K562 (cell line): ENCODE data around the gene OXNAD1. TPM values are rescaled to one million over a fixed set of nuclear protein-coding genes. Genes with fewer than 3 reads are reported as not detected.

Source experiments
- ATAC-seq: fragments of 200-7000 bp; cut with Tn5 transposase; 3 replicates; pipeline ENCODE4 v1.9.1; 2020; ENCODE audit warnings: moderate library complexity
- BruUV-seq: library from RNA; stranded (reverse); fragments of 400-500 nt; replicated peaks from 2 replicates; lab custom pipeline; 2021; lab: Mats Ljungman, UMichigan
- CTCF ChIA-PET: fragments of 300-600 bp; formaldehyde crosslinking; extraction: SDS; loops from one replicate; lab custom pipeline; 2021; ENCODE audit warnings: low intra/inter-chr PET ratio; lab: Yijun Ruan, JAX
- POLR2A ChIA-PET: fragments of 300-600, 350-650 bp; sonication (Branson Sonifier 250); formaldehyde crosslinking; extraction: SDS; loops from one replicate; lab custom pipeline; 2021; ENCODE audit warnings: antibody characterized with exemption, inconsistent platforms; lab: Yijun Ruan, JAX
- DNase-seq, 4 experiments: peaks; one replicate each; pipeline versions ENCODE4 v3.0.0 to v3.0.0-alpha.2; 2011 to 2018; ENCODE audit warnings: low spot score in 3 of 4, mixed read lengths in 3 of 4; ENCODE audit errors: extremely low read depth in 1 of 4
- FAIRE-seq: peaks from 2 replicates; lab custom pipeline; 2011; peaks lifted over from hg19 to GRCh38; lab: Jason Lieb, UNC
- H2AFZ ChIP-seq: 2 replicates; pipeline ENCODE4 v1.6.0; 2011; ENCODE audit warnings: low read depth, low read length, control low read depth, inconsistent platforms
- H3K27ac ChIP-seq: fragments of 200-600 bp; 3 replicates; pipeline ENCODE4 v1.8.0; 2011; ENCODE audit warnings: low read depth, mild to moderate bottlenecking, control low read depth, inconsistent platforms, low read length, moderate library complexity, mixed read lengths; ENCODE audit errors: extremely low read depth
- H3K27me3 ChIP-seq, 2 experiments: fragments of 300-600 bp in 1 of 2; 2 replicates in 1 of 2; 3 replicates in 1 of 2; pipeline versions ENCODE4 v1.6.0 to v1.8.0; 2011; ENCODE audit warnings: inconsistent platforms in 2 of 2, low read length in 2 of 2, mild to moderate bottlenecking in 1 of 2, mixed read lengths in 1 of 2, moderate library complexity in 1 of 2; ENCODE audit not compliant: control insufficient read depth in 2 of 2, insufficient read depth in 2 of 2
- H3K36me3 ChIP-seq: fragments of 300-600 bp; 3 replicates; pipeline ENCODE4 v1.8.0; 2011; ENCODE audit warnings: mild to moderate bottlenecking, low read length, inconsistent platforms; ENCODE audit not compliant: control insufficient read depth, insufficient read depth
- H3K4me1 ChIP-seq, 2 experiments: fragments of 200-600 bp in 1 of 2; replicated peaks in 1 of 2; 2 replicates in 1 of 2; 3 replicates in 1 of 2; pipeline versions ENCODE4 v1.5.1 to v1.8.0; 2011; ENCODE audit warnings: inconsistent platforms in 2 of 2, low read length in 2 of 2, mild to moderate bottlenecking in 1 of 2, mixed read lengths in 1 of 2, moderate library complexity in 1 of 2; ENCODE audit not compliant: control insufficient read depth in 2 of 2, insufficient read depth in 2 of 2
- H3K4me2 ChIP-seq: 2 replicates; pipeline ENCODE4 v1.6.1; 2011; ENCODE audit warnings: low read length, control low read depth, inconsistent platforms, mixed read lengths; ENCODE audit not compliant: insufficient read depth
- H3K4me3 ChIP-seq: fragments of 200-600 bp; sonication (generic), shearing (Covaris generic); 2 replicates; pipeline ENCODE4 v1.5.1; 2016; ENCODE audit warnings: control low read depth, inconsistent platforms
- H3K79me2 ChIP-seq: fragments of 200-600 bp; 3 replicates; pipeline ENCODE4 v1.8.0; 2011; ENCODE audit warnings: low read length, inconsistent platforms; ENCODE audit not compliant: control insufficient read depth, insufficient read depth
- H3K9ac ChIP-seq, 2 experiments: 2 replicates each; pipeline versions ENCODE4 v1.6.0 to v1.6.1; 2011; ENCODE audit warnings: low read depth in 2 of 2, low read length in 2 of 2, control low read depth in 1 of 2, inconsistent platforms in 1 of 2, mild to moderate bottlenecking in 1 of 2, mixed read lengths in 1 of 2; ENCODE audit not compliant: insufficient read depth in 1 of 2
- H3K9me1 ChIP-seq: one replicate; pipeline ENCODE4 v1.6.0; 2011; ENCODE audit warnings: inconsistent platforms, mild to moderate bottlenecking, low read length, moderate library complexity; ENCODE audit not compliant: control insufficient read depth, insufficient read depth
- H3K9me3 ChIP-seq: replicated peaks from 2 replicates; pipeline ENCODE4 v1.5.1; 2011; ENCODE audit warnings: low read depth, low read length, inconsistent platforms; ENCODE audit not compliant: control insufficient read depth, insufficient read depth
- H4K20me1 ChIP-seq: replicated peaks from 2 replicates; pipeline ENCODE4 v1.6.1; 2011; ENCODE audit warnings: low read length, inconsistent platforms, mixed read lengths; ENCODE audit not compliant: control insufficient read depth, insufficient read depth
- CHD2 ChIP-seq: IDR thresholded peaks from 2 replicates; pipeline ENCODE4 v1.6.1; 2011; ENCODE audit warnings: low read depth, low read length
- ELF4 ChIP-seq: fragments of 450-650 bp; formaldehyde crosslinking; IDR thresholded peaks from 2 replicates; pipeline ENCODE4 v1.4.0; 2022; ENCODE audit warnings: missing genetic modification characterization
- FOXA3 ChIP-seq, 2 experiments: fragments of 450-650 bp in 1 of 2; sonication (generic) in 1 of 2; formaldehyde crosslinking; IDR thresholded peaks in 1 of 2; conservative IDR thresholded peaks in 1 of 2; 2 replicates each; pipeline versions ENCODE4 v1.4.0 to v1.8.0; 2020 to 2022; ENCODE audit warnings: mild to moderate bottlenecking in 2 of 2, missing genetic modification reagents in 1 of 2
- FOXO4 ChIP-seq: fragments of 450-650 bp; formaldehyde crosslinking; IDR thresholded peaks from 2 replicates; pipeline ENCODE4 v1.4.0; 2020; ENCODE audit warnings: mild to moderate bottlenecking, moderate library complexity
- HDAC1 ChIP-seq, 2 experiments: fragments of 450-650 bp; IDR thresholded peaks; 2 replicates each; pipeline ENCODE4 v1.6.1; 2016 to 2017; ENCODE audit warnings: inconsistent platforms in 1 of 2, mild to moderate bottlenecking in 1 of 2, moderate library complexity in 1 of 2
- MEF2A ChIP-seq: IDR thresholded peaks from 2 replicates; pipeline ENCODE4 v1.6.1; 2011; ENCODE audit warnings: low read depth, mild to moderate bottlenecking, low read length, moderate library complexity; ENCODE audit not compliant: control insufficient read depth
- NBN ChIP-seq: fragments of 450-650 bp; IDR thresholded peaks from 2 replicates; pipeline ENCODE4 v1.6.1; 2016; ENCODE audit warnings: low read depth, mild to moderate bottlenecking
- OTX1 ChIP-seq: fragments of 450-650 bp; formaldehyde crosslinking; IDR thresholded peaks from 2 replicates; pipeline ENCODE4 v1.4.0; 2022; ENCODE audit warnings: mild to moderate bottlenecking
- SIX5 ChIP-seq, 2 experiments: IDR thresholded peaks; 2 replicates each; pipeline ENCODE4 v1.6.1; 2011; ENCODE audit warnings: low read length in 2 of 2, borderline replicate concordance in 1 of 2, low read depth in 1 of 2, mild to moderate bottlenecking in 1 of 2, moderate library complexity in 1 of 2; ENCODE audit not compliant: insufficient read depth in 1 of 2
- U2AF2 ChIP-seq: fragments of 200-400 bp; formaldehyde crosslinking; optimal IDR thresholded peaks from 2 replicates; pipeline ENCODE3; 2017; ENCODE audit warnings: low read depth, mild to moderate bottlenecking, low read length
- ZC3H4 ChIP-seq: sonication (generic); formaldehyde crosslinking; IDR thresholded peaks from 2 replicates; pipeline ENCODE4 v1.9.0; 2021; ENCODE audit warnings: missing genetic modification reagents, borderline replicate concordance
- ZNF197 ChIP-seq: fragments of 200-800 bp; sonication (Bioruptor generic); IDR thresholded peaks from 2 replicates; pipeline ENCODE4 v1.6.1; 2016; ENCODE audit warnings: low read depth, missing genetic modification characterization, missing compliant biosample characterization
- ZNF232 ChIP-seq: sonication (generic); formaldehyde crosslinking; IDR thresholded peaks from 2 replicates; pipeline ENCODE4 v1.8.0; 2022; ENCODE audit warnings: mild to moderate bottlenecking, missing genetic modification reagents
- ZNF24 ChIP-seq: fragments of 450-650 bp; IDR thresholded peaks from 2 replicates; pipeline ENCODE4 v1.6.1; 2016
- ZNF311 ChIP-seq: fragments of 250-450 bp; sonication (Bioruptor Pico); IDR thresholded peaks from 2 replicates; pipeline ENCODE4 v1.4.0; 2020; ENCODE audit warnings: mild to moderate bottlenecking, moderate library complexity
- ZNF347 ChIP-seq: fragments of 450-650 bp; formaldehyde crosslinking; IDR thresholded peaks from 2 replicates; pipeline ENCODE4 v1.4.0; 2020; ENCODE audit warnings: low read depth, mild to moderate bottlenecking, moderate library complexity
- ZNF589 ChIP-seq: fragments of 200-800 bp; sonication (Bioruptor generic); IDR thresholded peaks from 2 replicates; pipeline ENCODE4 v1.6.1; 2016; ENCODE audit warnings: low read depth, missing genetic modification characterization, missing compliant biosample characterization
- WGBS: fragments of 100-300 bp; shearing (Covaris generic); methylation state at CpG from one replicate; pipeline ENCODE4 v1.1.6; 2016; ENCODE audit warnings: low coverage, mixed read lengths; ENCODE audit not compliant: insufficient coverage; ENCODE audit errors: missing lambda C conversion rate; 5-methylcytosine and 5-hydroxymethylcytosine counted together
- in situ Hi-C: fragments of 300-500 bp; cut with MboI; formaldehyde crosslinking; loops from 4 replicates; pipeline ENCODE4 v1.15.0; 2018; ENCODE audit warnings: inconsistent platforms, mixed read lengths
- intact Hi-C: fragments of 100-400 bp; cut with micrococcal nuclease; formaldehyde crosslinking; loops from 2 replicates; pipeline ENCODE4 v1.14.2; 2022
- polyA plus RNA-seq, 8 experiments: library from polyadenylated mRNA; depleted of rRNA in 4 of 8; stranded (reverse) in 5 of 8; unstranded in 3 of 8; fragments of >200 nt; fragmentation: Nextera tagmentation in 2 of 8; fragmentation: Illumina TruSeq in 1 of 8; extraction: Ambion mirVana in 2 of 8; extraction: Trizol in 1 of 8; gene quantifications; 2 replicates each; pipeline versions ENCODE4 v1.2.1 to v1.2.3, GENCODE V29; 2011 to 2014; ENCODE audit warnings: inconsistent platforms in 1 of 8, missing spikeins in 1 of 8
- total RNA-seq, 7 experiments: library from RNA; depleted of rRNA in 6 of 7; stranded (reverse); fragments of >200 nt in 6 of 7; fragmentation: Illumina TruSeq in 2 of 7; extraction: Trizol in 2 of 7; gene quantifications; 2 replicates each; pipeline versions ENCODE4 v1.2.1 to v1.2.3, GENCODE V29; 2011 to 2021; ENCODE audit warnings: low replicate concordance in 1 of 7

The OXNAD1 gene
- total and polyA plus RNA-seq, 9 of the 15 experiments (the other 6 are each of a cell fraction or from before 2014, with no cell fraction given), result 12.8 to 44.4 (median 41.1) TPM

DNA sequence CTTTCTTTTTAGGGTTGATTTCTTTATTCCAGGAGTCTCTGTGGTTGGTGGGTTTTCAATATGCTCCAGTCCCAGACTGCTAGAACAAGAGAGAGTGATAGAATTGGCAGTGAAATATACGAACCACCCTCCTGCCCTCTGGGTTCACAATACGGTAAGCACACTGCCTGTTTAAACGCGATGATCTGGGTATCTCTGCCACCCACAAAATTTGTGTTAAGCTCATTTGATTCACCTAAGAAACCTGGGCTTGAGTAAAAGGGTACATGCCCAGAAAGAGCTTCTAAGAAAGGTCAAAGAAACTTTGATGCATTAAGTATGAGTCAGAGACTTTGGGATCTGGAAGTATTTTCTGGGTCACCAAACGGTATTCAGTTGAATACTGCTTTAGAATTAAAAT is 29.8 kb downstream of the OXNAD1 start:
- peaks cover 0 to 3% of the 10 kb centered on the region in 2 experiments; a peak in 3 of 5 replicates for H3K4me1 ChIP-seq
- BruUV-seq, result no TSS peak

More for the DNA sequence above, 29.8 kb downstream of the OXNAD1 start:
- TF ChIP-seq SIX5 (IDR thresholded peaks at IDR 0.05; ENCODE audit: borderline replicate concordance in 1 of 2, insufficient read depth in 1 of 2, low read depth in 1 of 2, low read length in 2 of 2), result no peak
- TF ChIP-seq OTX1 (CRISPR knock-in tag), result no peak
- no peak for TF ChIP-seq ELF4
- TF ChIP-seq ZNF232 (CRISPR knock-in tag), result no peak
- no peak for TF ChIP-seq ZNF311
- TF ChIP-seq CHD2, result no peak
- TF ChIP-seq FOXO4 (CRISPR knock-in tag), result no peak
- no peak for TF ChIP-seq ZNF589
- no peak for TF ChIP-seq MEF2A
- TF ChIP-seq ZNF197, result no peak
- no peak for TF ChIP-seq U2AF2
- no peak for TF ChIP-seq ZC3H4 (CRISPR knock-in tag)
- TF ChIP-seq FOXA3 (CRISPR knock-in tag; conservative IDR thresholded peaks at IDR 0.05 in 1 of 2, IDR thresholded peaks at IDR 0.05 in 1 of 2), result no peak
- TF ChIP-seq HDAC1 (IDR thresholded peaks at IDR 0.05), result no peak
- TF ChIP-seq ZNF24, result no peak
- TF ChIP-seq NBN, result no peak
- TF ChIP-seq ZNF347 (CRISPR knock-in tag), result no peak
- ChIA-PET CTCF (no interaction called here), POLR2A (interaction anchor here (0.6 to 2.7 kb wide), 5 partner anchors 8 to 45 kb away, joined by 3 to 15 read pairs (median 4); partner anchors contain the start of genes DPH3 and OXNAD1)
- H3K9me1 ChIP-seq, result no peaks in the 10 kb centered on the region
- DNase-seq, result no peak
- peaks cover 87% of the 10 kb centered on the region for H3K36me3 ChIP-seq
- no peak overlapping the region for H3K27ac ChIP-seq
- H4K20me1 ChIP-seq, result no peaks in the 10 kb centered on the region
- no peak overlapping the region for H3K4me2 ChIP-seq
- no peak overlapping the region for H3K4me3 ChIP-seq
- ATAC-seq, result no peak
- no peak overlapping the region for H2AFZ ChIP-seq
- H3K27me3 ChIP-seq, result no peaks in the 10 kb centered on the region
- intact Hi-C loops, result no loop called here
- peaks cover 5% of the 10 kb centered on the region for H3K9me3 ChIP-seq
- in situ Hi-C loops, result no loop called here
- no peak for FAIRE-seq
- no peak overlapping the region for H3K9ac ChIP-seq
- peaks cover 27% of the 10 kb centered on the region for H3K79me2 ChIP-seq
- WGBS, result 96% methylated on average over 5 of the region's 5 CpGs
